Adrenal gland (tissue), 12 donors: ENCODE results near the gene HOMER2. TPM values are rescaled to one million over a fixed set of nuclear protein-coding genes. Genes with fewer than 3 reads are reported as not detected.

Source experiments
- DNase-seq, 7 donors: peaks; one replicate each; pipeline ENCODE4 v3.0.0-alpha.2; 2019 to 2020
- H3K27ac ChIP-seq, 5 donors: fragments of 200-600 bp; sonication (generic) in 4 of 5; 1 replicate in 3 of 5; 2 replicates in 2 of 5; pipeline versions ENCODE4 v1.5.1 to v1.8.0; 2016 to 2020; ENCODE audit warnings: mild to moderate bottlenecking in 1 of 5
- H3K27me3 ChIP-seq: fragments of 200-600 bp; 2 replicates; pipeline ENCODE4 v1.8.0; 2021
- H3K36me3 ChIP-seq, 2 donors: fragments of 200-600 bp; replicated peaks in 1 of 2; 1 replicate in 1 of 2; 2 replicates in 1 of 2; pipeline versions ENCODE4 v1.5.1 to v1.8.0; 2018 to 2022
- H3K4me1 ChIP-seq, 2 donors: fragments of 200-600 bp; replicated peaks in 1 of 2; 1 replicate in 1 of 2; 2 replicates in 1 of 2; pipeline versions ENCODE4 v1.5.1 to v1.8.0; 2018 to 2021
- H3K4me3 ChIP-seq, 4 donors: fragments of 200-600 bp; sonication (generic) in 3 of 4; one replicate each; pipeline ENCODE4 v1.5.1; 2016 to 2018
- H3K9me3 ChIP-seq, 3 donors: fragments of 200-600 bp; sonication (generic) in 1 of 3; replicated peaks in 1 of 3; 1 replicate in 2 of 3; 2 replicates in 1 of 3; pipeline versions ENCODE4 v1.5.1 to v1.8.0; 2016 to 2021
- POLR2A ChIP-seq, 2 donors: fragments of 450-650 bp; IDR thresholded peaks; one replicate each; pipeline ENCODE4 v1.6.1; 2017; ENCODE audit warnings: antibody characterized with exemption in 2 of 2, mild to moderate bottlenecking in 2 of 2, moderate library complexity in 1 of 2
- WGBS, 4 donors: extraction: QIAGEN DNeasy Blood & Tissue Kit in 2 of 4; methylation state at CpG; one replicate each; pipeline versions ENCODE4 v1.1.5 to v1.1.7; 2013 to 2017; 5-methylcytosine and 5-hydroxymethylcytosine counted together
- intact Hi-C, 2 donors: fragments of 100-400 bp; cut with DNase I; formaldehyde crosslinking; loops; one replicate each; pipeline versions ENCODE4 v1.14.1 to v1.15.0; 2022 to 2023
- polyA plus RNA-seq, 3 donors: library from polyadenylated mRNA; stranded (reverse); fragments of 200-250 nt in 2 of 3; fragments of 350-450 nt in 1 of 3; fragmentation: Illumina TruSeq in 1 of 3; extraction: RNeasy Lipid Tissue Mini Kit (QIAGEN cat#74804) in 1 of 3; gene quantifications; one replicate each; pipeline ENCODE4 v1.2.3, GENCODE V29; 2013 to 2014
- total RNA-seq, 9 donors: library from RNA; depleted of rRNA in 4 of 9; stranded (reverse); fragments of >200 nt in 4 of 9; fragments of 120-200 nt in 1 of 9; fragmentation: NEBNext Ultra II Directional in 1 of 9; extraction: Animal tissue kit (Norgen Biotek cat#: 25700) in 1 of 9; gene quantifications; one replicate each; pipeline versions ENCODE4 v1.1.0 to v1.2.4, GENCODE V29; 2013 to 2023
- TF ChIP-seq, protein P1 (sequence below), 6 experiments: fragments of 450-650 bp in 4 of 6; fragments of 200-600 bp in 2 of 6; sonication (generic) in 1 of 6; IDR thresholded peaks; 1 replicate in 5 of 6; 2 replicates in 1 of 6; pipeline versions ENCODE4 v1.5.1 to v1.8.0; 2016 to 2021; ENCODE audit warnings: antibody characterized with exemption in 6 of 6, mild to moderate bottlenecking in 2 of 6, moderate library complexity in 1 of 6
- donor health status: healthy with polysubstance abuse.
- donor health status: Bipolar disorder and iron deficiency.
- donor health status: DM: yes; HTN: yes; CAD: no.
- donor health status: DM: no; HTN: no; CAD: no.
- donor health status: DM: no; HTN: no; CAD: no.
- donor health status: DM: yes; HTN: yes; CAD: no.

Gene HOMER2
- total and polyA plus RNA-seq, 12 donors, result 6.5 to 43.1 (median 23.4) TPM

DNA sequence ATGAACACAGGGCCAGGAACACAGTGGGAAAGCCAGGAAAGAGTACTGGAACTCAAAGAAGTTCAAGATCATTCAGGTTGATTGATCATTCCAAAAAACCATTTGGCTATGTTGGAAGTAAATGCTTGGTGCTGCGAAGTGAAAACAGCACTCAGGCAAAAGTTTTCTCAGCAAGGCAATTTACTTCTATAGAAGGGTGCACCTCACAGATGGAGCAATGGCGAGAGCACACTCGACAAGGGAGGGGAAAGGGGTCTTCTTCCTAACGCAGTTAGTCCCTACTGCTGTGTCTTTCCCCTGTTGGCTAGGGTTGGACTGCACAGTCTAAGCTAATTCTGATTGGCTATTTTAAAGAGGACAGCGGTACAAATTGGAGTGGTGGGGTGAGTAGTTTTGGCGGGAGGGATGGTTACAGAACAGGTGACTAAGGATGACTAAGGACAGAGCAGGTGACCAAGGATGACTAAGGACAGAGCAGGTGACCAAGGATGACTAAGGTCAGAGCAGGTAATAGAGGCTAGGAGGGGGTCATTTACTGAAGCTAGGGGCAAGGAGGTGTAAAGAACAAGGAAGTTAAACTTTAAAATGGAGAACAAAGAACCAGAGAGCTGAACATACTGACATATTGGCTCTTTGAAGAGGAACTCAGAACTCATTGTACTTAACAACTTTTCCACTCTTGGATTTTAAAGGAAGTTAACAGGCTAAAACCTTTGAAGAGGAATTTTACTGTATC, 43.3 kb downstream of the HOMER2 start:
- no peak overlapping the region for H3K4me3 ChIP-seq
- intact Hi-C loops, result loop anchor here in 1 of 2 donors (10.0 kb wide), 1 partner anchor 46 kb away; the partner anchor contains the start of gene HOMER2
- 91 to 96% (median 94%) methylated on average over 6 of the region's 6 CpGs for WGBS, 4 donors
- H3K9me3 ChIP-seq, result no peaks in the 10 kb centered on the region
- no peaks in the 10 kb centered on the region for H3K27me3 ChIP-seq
- peak in 1 of 7 donors; percentile 10 for DNase-seq
- no peaks in the 10 kb centered on the region for H3K4me1 ChIP-seq
- no peaks in the 10 kb centered on the region for H3K36me3 ChIP-seq
- H3K27ac ChIP-seq, result no peak overlapping the region
- TF ChIP-seq, protein P1, sequence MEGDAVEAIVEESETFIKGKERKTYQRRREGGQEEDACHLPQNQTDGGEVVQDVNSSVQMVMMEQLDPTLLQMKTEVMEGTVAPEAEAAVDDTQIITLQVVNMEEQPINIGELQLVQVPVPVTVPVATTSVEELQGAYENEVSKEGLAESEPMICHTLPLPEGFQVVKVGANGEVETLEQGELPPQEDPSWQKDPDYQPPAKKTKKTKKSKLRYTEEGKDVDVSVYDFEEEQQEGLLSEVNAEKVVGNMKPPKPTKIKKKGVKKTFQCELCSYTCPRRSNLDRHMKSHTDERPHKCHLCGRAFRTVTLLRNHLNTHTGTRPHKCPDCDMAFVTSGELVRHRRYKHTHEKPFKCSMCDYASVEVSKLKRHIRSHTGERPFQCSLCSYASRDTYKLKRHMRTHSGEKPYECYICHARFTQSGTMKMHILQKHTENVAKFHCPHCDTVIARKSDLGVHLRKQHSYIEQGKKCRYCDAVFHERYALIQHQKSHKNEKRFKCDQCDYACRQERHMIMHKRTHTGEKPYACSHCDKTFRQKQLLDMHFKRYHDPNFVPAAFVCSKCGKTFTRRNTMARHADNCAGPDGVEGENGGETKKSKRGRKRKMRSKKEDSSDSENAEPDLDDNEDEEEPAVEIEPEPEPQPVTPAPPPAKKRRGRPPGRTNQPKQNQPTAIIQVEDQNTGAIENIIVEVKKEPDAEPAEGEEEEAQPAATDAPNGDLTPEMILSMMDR (IDR thresholded peaks at IDR 0.05), result no peak
- TF ChIP-seq POLR2A (IDR thresholded peaks at IDR 0.05), result no peak

DNA sequence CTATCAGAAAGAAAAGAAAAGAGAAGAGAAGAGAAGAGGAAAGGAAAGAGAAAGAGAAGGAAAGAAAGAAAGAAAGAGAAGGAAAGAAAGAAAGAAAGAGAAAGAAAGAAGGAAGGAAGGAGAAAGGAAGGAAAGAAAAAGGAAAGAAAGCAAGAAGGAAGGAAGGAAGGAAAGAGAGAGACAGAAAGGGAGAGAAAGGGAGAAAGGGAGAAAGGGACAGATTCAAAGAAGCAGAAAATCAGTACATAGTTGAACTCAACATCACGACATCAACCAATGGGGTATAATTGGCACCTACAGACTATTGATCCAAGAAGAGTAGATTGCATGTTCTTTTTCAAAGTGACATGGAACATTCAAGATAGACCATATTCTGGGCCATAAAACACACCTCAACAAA, 45.2 kb downstream of the HOMER2 start:
- no peak overlapping the region for H3K27ac ChIP-seq
- WGBS, 4 donors, result 92 to 100% (median 95%) methylated on average over 1 of the region's 1 CpG
- no peak for TF ChIP-seq POLR2A (IDR thresholded peaks at IDR 0.05)
- TF ChIP-seq, protein P1 (IDR thresholded peaks at IDR 0.05), result no peak
- no peaks in the 10 kb centered on the region for H3K36me3 ChIP-seq
- DNase-seq, result no peak
- H3K4me1 ChIP-seq, result no peaks in the 10 kb centered on the region
- H3K27me3 ChIP-seq, result no peaks in the 10 kb centered on the region
- no peak overlapping the region for H3K4me3 ChIP-seq
- intact Hi-C loops, result loop anchor here in 1 of 2 donors (10.0 kb wide), 1 partner anchor 47 kb away; the partner anchor contains the start of gene HOMER2
- no peaks in the 10 kb centered on the region for H3K9me3 ChIP-seq

DNA sequence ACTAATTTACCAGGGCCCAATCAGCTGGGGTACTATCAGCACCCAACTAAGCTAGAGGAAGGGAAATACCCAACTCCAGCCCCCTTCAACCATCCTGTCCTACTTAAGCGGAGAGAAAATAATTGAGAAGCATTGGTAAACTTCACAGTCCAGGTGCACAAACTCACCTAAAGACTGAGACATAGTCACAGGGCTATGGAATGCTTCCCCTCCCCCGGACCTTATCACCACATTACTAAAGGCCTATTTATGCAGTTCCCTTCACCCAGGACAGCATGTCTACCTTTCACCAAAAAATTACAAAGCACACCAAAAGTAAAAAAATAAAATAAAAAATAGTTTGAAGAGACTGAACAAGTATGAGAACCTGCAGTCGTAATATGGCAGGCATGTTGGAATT, 47.9 kb downstream of the HOMER2 start:
- no peaks in the 10 kb centered on the region for H3K36me3 ChIP-seq
- H3K9me3 ChIP-seq, result no peaks in the 10 kb centered on the region
- no peaks in the 10 kb centered on the region for H3K27me3 ChIP-seq
- H3K4me1 ChIP-seq, result no peaks in the 10 kb centered on the region
- intact Hi-C loops, result loop anchor here in 1 of 2 donors (10.0 kb wide), 1 partner anchor 50 kb away; the partner anchor contains the start of gene HOMER2
- TF ChIP-seq, protein P1 (IDR thresholded peaks at IDR 0.05), result no peak
- no peak for TF ChIP-seq POLR2A (IDR thresholded peaks at IDR 0.05)
- DNase-seq, result peak in 1 of 7 donors; percentile 17
- no peak overlapping the region for H3K27ac ChIP-seq
- H3K4me3 ChIP-seq, result no peak overlapping the region
- 96 to 97% (median 96%) methylated on average over 3 of the region's 3 CpGs for WGBS, 4 donors

DNA sequence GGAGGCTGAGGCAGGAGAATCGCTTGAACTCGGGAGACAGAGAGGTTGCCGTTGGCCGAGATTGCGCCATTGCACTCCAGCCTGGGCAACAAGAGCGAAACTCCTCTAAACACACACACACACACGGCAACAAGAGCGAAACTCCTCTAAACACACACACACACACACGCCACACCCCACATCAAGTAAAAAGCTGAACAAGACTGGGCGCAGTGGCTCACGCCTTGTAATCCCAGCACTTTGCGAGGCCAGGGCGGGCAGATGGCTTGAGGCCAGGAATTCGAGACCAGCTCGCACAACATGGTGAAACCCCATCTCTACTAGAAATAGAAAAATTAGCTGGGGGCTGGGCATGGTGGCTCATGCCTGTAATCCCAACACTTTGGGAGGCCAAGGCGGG, 49.0 kb downstream of the HOMER2 start:
- no peak overlapping the region for H3K27ac ChIP-seq
- TF ChIP-seq POLR2A (IDR thresholded peaks at IDR 0.05), result no peak
- TF ChIP-seq, protein P1 (IDR thresholded peaks at IDR 0.05), result no peak
- H3K9me3 ChIP-seq, result no peaks in the 10 kb centered on the region
- H3K27me3 ChIP-seq, result no peaks in the 10 kb centered on the region
- H3K4me3 ChIP-seq, result no peak overlapping the region
- no peaks in the 10 kb centered on the region for H3K4me1 ChIP-seq
- no peaks in the 10 kb centered on the region for H3K36me3 ChIP-seq
- peak in 1 of 7 donors; percentile 25 for DNase-seq
- WGBS, 4 donors, result 94 to 96% (median 96%) methylated on average over 16 of the region's 16 CpGs
- intact Hi-C loops, result loop anchor here in 1 of 2 donors (10.0 kb wide), 1 partner anchor 51 kb away; the partner anchor contains the start of gene HOMER2
